ENCODE measurements around the gene ZBTB17. TPM values are rescaled to one million over a fixed set of nuclear protein-coding genes. Genes with fewer than 3 reads are reported as not detected.

Gene ZBTB17
- total RNA-seq, 2 experiments from 2014 or later = 52.9 to 53.4 TPM

GRCh38 chr1:15946571-15947381 lies 29.1 kb downstream of the ZBTB17 start:
- Histone ChIP-seq H3K36me3 (ENCODE audit: insufficient read depth, low read length) (peaks cover 85% of the 10 kb centered on the region), H3K4me3 (ENCODE audit: low read depth, low read length, poor library complexity, severe bottlenecking) (no peak overlapping the region), H2AFZ (ENCODE audit: low read length) (no peak overlapping the region), H3K27ac (ENCODE audit: low read depth, low read length, poor library complexity, severe bottlenecking) (no peak overlapping the region), H3K9me2 (ENCODE audit: insufficient read depth, low read length) (no peaks in the 10 kb centered on the region), H4K20me1 (ENCODE audit: insufficient read depth, low read length) (0 out of 2 replicates have a peak, but pooled peaks cover 10% of the 10 kb centered on the region), H3K9me3 (ENCODE audit: low read length) (no peaks in the 10 kb centered on the region), H3K79me2 (ENCODE audit: insufficient read depth, low read depth, low read length) (no peaks in the 10 kb centered on the region; the same call in 1 of the 2 replicates), H3K4me2 (ENCODE audit: low read length) (no peak overlapping the region), H3K4me1 (ENCODE audit: insufficient read depth, low read length, poor library complexity, severe bottlenecking) (peaks cover 42% of the 10 kb centered on the region)
- no peak for TF ChIP-seq CTCF (conservative IDR thresholded peaks at IDR 0.05; ENCODE audit: low read length)
- TF ChIP-seq EZH2phosphoT487 (IDR thresholded peaks at IDR 0.05; ENCODE audit: borderline replicate concordance, low read depth, low read length) = no peak
- BruUV-seq (replicated peaks) = no TSS peak
- POLR2A ChIA-PET = no interaction called here
- no peak for DNase-seq (ENCODE audit: low spot score)
- CTCF ChIA-PET (ENCODE audit: unreplicated experiment) = no interaction called here
- intact Hi-C loops (cut with micrococcal nuclease; ENCODE audit: unreplicated experiment) = no loop called here

GRCh38 chr1:15945832-15946448 lies 30.0 kb downstream of the ZBTB17 start:
- Histone ChIP-seq H3K9me3 (ENCODE audit: low read length) (no peaks in the 10 kb centered on the region), H3K4me3 (ENCODE audit: low read depth, low read length, poor library complexity, severe bottlenecking) (no peak overlapping the region), H3K9me2 (ENCODE audit: insufficient read depth, low read length) (no peaks in the 10 kb centered on the region), H3K27ac (ENCODE audit: low read depth, low read length, poor library complexity, severe bottlenecking) (no peak overlapping the region), H3K4me1 (ENCODE audit: insufficient read depth, low read length, poor library complexity, severe bottlenecking) (peaks cover 35% of the 10 kb centered on the region), H4K20me1 (ENCODE audit: insufficient read depth, low read length) (0 out of 2 replicates have a peak, but pooled peaks cover 10% of the 10 kb centered on the region), H2AFZ (ENCODE audit: low read length) (no peak overlapping the region), H3K4me2 (ENCODE audit: low read length) (no peak overlapping the region), H3K36me3 (ENCODE audit: insufficient read depth, low read length) (peaks cover 93% of the 10 kb centered on the region), H3K79me2 (ENCODE audit: insufficient read depth, low read depth, low read length) (no peaks in the 10 kb centered on the region; the same call in 1 of the 2 replicates)
- ChIA-PET POLR2A (interaction anchor here (0.5 kb wide), 1 partner anchor 493 kb away, joined by 3 read pairs; no protein-coding TSS in a partner anchor), CTCF (ENCODE audit: unreplicated experiment) (interaction anchor here (0.6 kb wide), 1 partner anchor 159 kb away, joined by 3 read pairs; no protein-coding TSS in a partner anchor)
- BruUV-seq (replicated peaks) = no TSS peak
- TF ChIP-seq EZH2phosphoT487 (IDR thresholded peaks at IDR 0.05; ENCODE audit: borderline replicate concordance, low read depth, low read length) (no peak), CTCF (conservative IDR thresholded peaks at IDR 0.05; ENCODE audit: low read length) (no peak)
- intact Hi-C loops (cut with micrococcal nuclease; ENCODE audit: unreplicated experiment) = no loop called here
- no peak for DNase-seq (ENCODE audit: low spot score)

Data from OCI-LY7 (cell line).